ENCODE results near the gene CYP51A1. TPM values are rescaled to one million over a fixed set of nuclear protein-coding genes. Genes with fewer than 3 reads are reported as not detected.
A peak's percentile ranks its signal among the peaks of the same experiment; 100 is the strongest.

CYP51A1 gene
- total and polyA plus RNA-seq, 4 donors: 56.4 to 338 (median 170) TPM

- H3K4me1 ChIP-seq (ENCODE audit: control insufficient read depth in 4 of 4, insufficient read depth in 4 of 4, low read length in 3 of 4): peaks cover 2 to 25% (median 13%) of the 10 kb centered on the region in 4 donors
- TF ChIP-seq CTCF (IDR thresholded peaks at IDR 0.05; ENCODE audit: low read depth, low read length, missing input control) (no peak), ZBTB33 (IDR thresholded peaks at IDR 0.05) (no peak), YY1 (IDR thresholded peaks at IDR 0.05) (peak; percentile 40), HNF4G (IDR thresholded peaks at IDR 0.05) (no peak), FOXA1 (IDR thresholded peaks at IDR 0.05) (no peak)
- peak overlapping the region in 1 of 2 donors; percentile 71 for H3K9ac ChIP-seq (ENCODE audit: low read depth in 1 of 2, low read length in 2 of 2)
- peak overlapping the region; percentile 91 to 97 for H3K27ac ChIP-seq (ENCODE audit: low read depth in 1 of 2, low read length in 2 of 2)
- H3K36me3 ChIP-seq (ENCODE audit: control insufficient read depth in 4 of 4, insufficient read depth in 3 of 4, low read depth in 1 of 4, low read length in 3 of 4): peaks cover 5 to 15% (median 14%) of the 10 kb centered on the region in 4 donors
- 21% methylated on average over 15 of the region's 15 CpGs for WGBS
- peak overlapping the region; percentile 71 to 93 (median 93) for H3K4me3 ChIP-seq (ENCODE audit: low read depth in 1 of 3, low read length in 3 of 3)
- DNase-seq (ENCODE audit: low spot score): no peak
- no peaks in the 10 kb centered on the region for H3K9me3 ChIP-seq (ENCODE audit: control insufficient read depth in 4 of 4, low read length in 3 of 4)
- H3K27me3 ChIP-seq (ENCODE audit: control insufficient read depth in 4 of 4, insufficient read depth in 4 of 4, low read length in 3 of 4): no peaks in the 10 kb centered on the region
Measured at GRCh38 chr7:92133133-92133736, 1.0 kb downstream of the CYP51A1 start.

- WGBS: 36% methylated on average over 4 of the region's 4 CpGs
- Histone ChIP-seq H3K9ac (ENCODE audit: low read depth in 1 of 2, low read length in 2 of 2) (peak overlapping the region in 1 of 2 donors; percentile 23), H3K27ac (ENCODE audit: low read depth in 1 of 2, low read length in 2 of 2) (no peak overlapping the region), H3K9me3 (ENCODE audit: control insufficient read depth in 4 of 4, low read length in 3 of 4) (no peaks in the 10 kb centered on the region), H3K4me3 (ENCODE audit: low read depth in 1 of 3, low read length in 3 of 3) (peak overlapping the region in 2 of 3 donors; percentile 35 to 93), H3K27me3 (ENCODE audit: control insufficient read depth in 4 of 4, insufficient read depth in 4 of 4, low read length in 3 of 4) (no peaks in the 10 kb centered on the region), H3K36me3 (ENCODE audit: control insufficient read depth in 4 of 4, insufficient read depth in 3 of 4, low read depth in 1 of 4, low read length in 3 of 4) (peaks cover 5 to 29% (median 25%) of the 10 kb centered on the region in 4 donors), H3K4me1 (ENCODE audit: control insufficient read depth in 4 of 4, insufficient read depth in 4 of 4, low read length in 3 of 4) (peaks cover 2 to 25% (median 13%) of the 10 kb centered on the region in 4 donors)
- no peak for DNase-seq (ENCODE audit: low spot score)
- TF ChIP-seq ATF3 (IDR thresholded peaks at IDR 0.05) (no peak), FOXA2 (IDR thresholded peaks at IDR 0.05) (no peak), MAX (IDR thresholded peaks at IDR 0.05) (no peak), CTCF (IDR thresholded peaks at IDR 0.05; ENCODE audit: low read depth, low read length, missing input control) (no peak), HNF4A (conservative IDR thresholded peaks at IDR 0.05) (no peak), ZBTB33 (IDR thresholded peaks at IDR 0.05) (no peak), FOXA1 (IDR thresholded peaks at IDR 0.05) (no peak), JUND (IDR thresholded peaks at IDR 0.05) (no peak), RXRA (IDR thresholded peaks at IDR 0.05) (no peak), HNF4G (IDR thresholded peaks at IDR 0.05) (no peak), RAD21 (IDR thresholded peaks at IDR 0.05) (no peak), TAF1 (conservative IDR thresholded peaks at IDR 0.05) (no peak), NR2F2 (IDR thresholded peaks at IDR 0.05) (no peak)
Measured at GRCh38 chr7:92131764-92132330, 2.4 kb downstream of the CYP51A1 start.
